ENCODE measurements around the gene ITSN1.

The ITSN1 gene

DNA sequence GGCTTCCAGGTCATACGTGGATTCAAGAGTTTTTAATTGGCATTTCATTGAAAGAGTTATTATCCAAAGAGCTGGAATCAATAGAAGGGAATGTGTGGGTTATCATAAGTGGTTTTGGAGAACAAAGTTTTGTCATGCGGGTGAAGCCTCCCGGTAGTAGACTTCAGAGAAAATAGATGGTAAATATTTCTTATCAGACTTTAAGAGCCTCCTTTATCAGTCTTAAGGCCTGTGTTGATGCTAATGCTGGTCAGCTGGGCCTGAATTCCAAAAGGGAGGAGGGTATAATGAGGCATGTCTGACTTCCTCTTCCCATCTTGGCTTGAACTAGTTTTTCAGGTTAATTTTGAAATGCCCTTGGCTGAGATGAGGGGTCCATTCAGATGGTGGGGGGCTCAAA is 89.7 kb downstream of the ITSN1 start:
- DNase-seq (ENCODE audit: low spot score): no peak

DNA sequence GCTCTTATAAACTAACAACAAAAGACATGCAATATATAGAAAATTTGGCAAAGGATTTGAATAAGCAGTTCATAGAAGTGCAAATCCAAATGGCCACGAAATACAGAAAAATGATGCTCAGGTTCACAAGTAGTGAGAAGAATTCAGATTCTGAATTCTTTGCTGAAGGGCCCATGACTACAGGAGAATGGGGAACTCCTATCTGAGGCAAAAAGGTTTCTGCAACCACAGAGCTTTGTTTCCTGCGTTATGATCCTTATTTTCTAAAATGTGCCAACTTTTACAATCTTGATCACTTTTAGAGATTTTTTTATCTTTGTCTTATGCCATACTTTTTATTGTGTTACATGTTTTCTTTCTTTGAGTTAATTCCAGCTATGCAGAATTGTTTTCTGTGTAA is 91.3 kb downstream of the ITSN1 start:
- DNase-seq (ENCODE audit: low spot score): no peak

DNA sequence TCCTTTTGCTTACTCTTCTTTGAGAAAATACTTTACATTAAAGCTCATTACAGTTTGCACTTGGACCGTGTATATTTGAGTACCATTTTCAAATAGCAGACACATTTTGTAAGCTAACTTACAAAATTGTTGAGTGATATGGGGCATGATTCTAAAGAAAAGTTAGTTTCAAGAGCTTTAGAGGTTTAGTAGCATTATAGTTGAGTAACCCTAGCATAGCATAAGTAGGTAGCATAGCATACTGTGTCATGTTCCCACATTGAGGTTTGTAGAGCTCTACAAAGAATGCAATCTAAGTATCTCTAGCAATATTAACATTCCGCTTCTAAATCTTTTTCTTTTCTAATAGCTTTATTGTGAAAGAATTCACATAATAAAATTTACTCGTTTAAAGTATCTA is 92.0 kb downstream of the ITSN1 start:
- no peak for DNase-seq (ENCODE audit: low spot score)

DNA sequence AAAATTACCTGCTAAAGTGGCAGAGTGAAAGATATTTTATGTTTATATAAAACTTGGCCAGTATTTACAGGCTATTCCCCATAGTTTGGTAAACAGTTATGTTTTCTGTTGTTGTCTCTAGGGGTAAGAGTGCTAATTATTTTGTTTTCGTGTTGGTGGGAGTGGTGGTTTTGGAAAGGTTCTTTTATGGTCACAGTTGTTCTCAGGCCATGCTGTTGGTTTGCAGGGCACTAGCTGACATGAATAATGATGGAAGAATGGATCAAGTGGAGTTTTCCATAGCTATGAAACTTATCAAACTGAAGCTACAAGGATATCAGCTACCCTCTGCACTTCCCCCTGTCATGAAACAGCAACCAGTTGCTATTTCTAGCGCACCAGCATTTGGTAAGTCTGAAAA is 92.5 kb downstream of the ITSN1 start:
- DNase-seq (ENCODE audit: low spot score): no peak

DNA sequence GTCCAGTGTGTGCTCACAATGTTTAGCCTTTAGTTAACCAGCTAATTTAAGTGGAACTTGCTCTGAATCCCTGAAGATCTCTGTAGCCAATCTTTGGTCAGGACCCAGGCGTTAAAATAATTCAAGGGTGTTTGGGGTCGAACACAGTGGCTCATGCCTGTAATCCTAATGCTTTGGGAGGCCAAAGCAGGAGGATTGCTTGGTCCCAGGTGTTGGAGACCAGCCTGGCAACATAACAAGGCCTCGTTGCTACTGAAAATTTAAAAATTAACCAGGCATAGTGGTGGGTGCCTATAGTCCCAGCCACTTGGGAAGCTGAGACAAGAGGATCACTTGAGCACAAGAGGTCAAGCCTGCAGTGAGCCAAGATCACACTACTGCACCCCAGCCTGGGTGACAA is 94.3 kb downstream of the ITSN1 start:
- DNase-seq (ENCODE audit: low spot score): no peak

DNA sequence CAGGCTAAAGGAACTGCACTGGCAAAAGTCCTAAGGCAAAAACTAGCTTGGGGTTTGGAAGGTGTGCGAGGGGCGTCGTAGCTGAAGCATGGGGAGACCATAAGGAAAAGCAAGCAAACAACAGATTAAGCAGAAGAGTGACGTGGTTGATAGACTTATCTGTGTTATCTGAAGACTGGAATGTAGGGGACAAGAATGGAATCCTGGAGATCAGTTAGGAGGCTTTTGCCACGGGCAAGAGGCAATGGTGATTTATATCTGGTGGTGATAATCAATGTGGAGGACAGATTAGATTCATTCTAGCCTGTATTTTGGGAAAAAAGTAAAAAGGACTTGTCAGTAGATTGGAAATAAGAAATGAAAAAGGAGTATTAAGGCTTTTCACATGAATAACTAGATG is 97.4 kb downstream of the ITSN1 start:
- DNase-seq (ENCODE audit: low spot score): no peak

DNA sequence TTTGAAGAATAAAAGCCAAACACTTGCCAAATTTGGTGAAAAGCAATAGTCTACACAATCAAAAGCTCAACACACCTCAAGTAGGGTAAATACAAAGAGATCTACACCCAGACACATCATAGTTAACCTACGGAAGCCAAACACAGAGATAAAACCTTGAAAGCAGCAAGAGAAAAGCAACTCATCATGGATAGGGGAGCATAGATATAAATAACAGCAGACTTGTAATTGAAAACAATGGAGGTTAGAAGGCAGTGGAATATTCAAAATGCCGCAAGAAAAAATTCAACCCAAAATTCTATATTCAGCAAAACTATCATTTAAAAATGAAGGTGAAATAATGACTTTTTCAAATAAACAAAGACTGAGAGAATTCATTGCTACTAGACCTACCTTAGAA is 105.1 kb downstream of the ITSN1 start:
- no peak for DNase-seq (ENCODE audit: low spot score)

DNA sequence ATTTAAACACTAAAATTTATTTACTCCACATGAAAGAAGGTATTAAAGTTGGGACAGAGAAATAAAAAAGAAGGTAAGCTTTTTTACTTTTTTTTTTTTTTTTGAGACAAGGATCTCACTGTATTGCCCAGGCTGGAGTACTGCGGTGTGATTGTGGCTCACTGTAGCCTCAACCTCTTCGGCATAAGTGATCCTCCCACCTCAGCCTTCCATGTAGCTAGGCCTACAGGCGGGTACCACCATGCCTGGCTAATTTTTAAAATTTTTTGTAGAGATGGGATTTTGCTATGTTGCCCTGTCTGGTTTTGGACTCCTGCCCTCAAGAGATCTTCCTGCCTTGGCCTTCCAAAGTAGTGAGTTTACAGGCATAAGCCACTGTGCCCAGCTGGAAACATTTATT is 106.6 kb downstream of the ITSN1 start:
- no peak for DNase-seq (ENCODE audit: low spot score)

DNA sequence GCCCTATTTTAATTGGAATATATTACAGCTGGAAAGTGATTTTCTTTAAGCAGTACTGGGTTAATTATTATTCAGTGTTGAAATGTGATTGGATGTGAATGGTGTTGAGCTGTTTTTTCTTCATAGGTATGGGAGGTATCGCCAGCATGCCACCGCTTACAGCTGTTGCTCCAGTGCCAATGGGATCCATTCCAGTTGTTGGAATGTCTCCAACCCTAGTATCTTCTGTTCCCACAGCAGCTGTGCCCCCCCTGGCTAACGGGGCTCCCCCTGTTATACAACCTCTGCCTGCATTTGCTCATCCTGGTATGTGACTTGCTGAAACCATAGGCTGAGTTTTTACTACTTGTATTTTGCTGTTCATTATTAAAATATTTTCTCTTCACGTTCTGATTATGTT is 107.7 kb downstream of the ITSN1 start:
- DNase-seq (ENCODE audit: low spot score): no peak

DNA sequence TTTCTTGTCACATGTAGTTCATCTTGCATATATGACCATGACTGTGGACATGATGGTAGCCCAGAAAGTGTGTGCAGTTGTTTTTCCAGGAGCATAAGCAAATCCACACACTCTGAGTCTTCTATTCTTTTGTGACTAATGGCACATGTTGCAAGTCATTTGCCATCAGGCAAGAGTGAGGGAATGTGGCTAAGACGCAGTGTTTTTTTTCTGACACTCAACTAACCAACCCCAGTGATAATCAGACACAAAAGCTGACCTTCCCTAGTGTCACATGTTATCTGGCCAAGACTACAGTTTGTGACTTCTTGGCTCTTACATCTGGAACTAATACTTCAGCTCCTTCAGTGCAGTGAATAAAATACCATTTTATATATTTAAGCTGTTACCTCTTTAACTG is 108.8 kb downstream of the ITSN1 start:
- DNase-seq (ENCODE audit: low spot score): no peak

DNA sequence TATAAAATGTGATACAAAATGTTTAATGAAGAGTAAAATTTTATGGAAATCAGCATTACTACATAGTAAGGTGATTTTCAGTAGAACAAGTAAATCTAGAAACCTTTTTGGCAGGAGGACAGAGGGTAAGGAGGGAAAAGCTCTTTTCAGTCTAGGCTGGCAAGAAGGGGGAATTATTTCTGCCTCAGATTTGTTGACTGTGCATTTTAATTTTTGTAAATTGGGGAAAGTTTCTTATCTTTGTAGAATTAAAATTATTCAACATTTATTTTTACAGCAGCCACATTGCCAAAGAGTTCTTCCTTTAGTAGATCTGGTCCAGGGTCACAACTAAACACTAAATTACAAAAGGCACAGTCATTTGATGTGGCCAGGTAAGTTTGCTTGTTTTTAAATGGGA is 109.2 kb downstream of the ITSN1 start:
- no peak for DNase-seq (ENCODE audit: low spot score)

DNA sequence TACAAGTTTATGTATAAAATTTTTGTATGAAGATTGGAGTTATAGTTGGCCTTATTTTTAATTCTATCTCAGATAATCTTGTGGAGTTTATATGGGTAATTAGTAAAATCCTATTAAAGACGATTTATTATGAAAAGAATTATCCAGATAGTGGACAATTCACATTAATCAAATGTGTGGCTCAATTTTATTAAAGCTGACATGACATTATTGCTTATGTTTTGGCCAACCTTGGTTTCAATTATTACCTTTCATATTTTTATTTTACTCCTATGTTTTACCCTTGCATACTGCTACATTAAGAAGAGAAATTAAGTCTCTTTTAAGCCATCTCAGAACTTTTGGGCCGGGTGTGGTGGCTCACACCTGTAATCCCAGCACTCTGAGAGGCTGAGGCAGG is 110.0 kb downstream of the ITSN1 start:
- no peak for DNase-seq (ENCODE audit: low spot score)

DNA sequence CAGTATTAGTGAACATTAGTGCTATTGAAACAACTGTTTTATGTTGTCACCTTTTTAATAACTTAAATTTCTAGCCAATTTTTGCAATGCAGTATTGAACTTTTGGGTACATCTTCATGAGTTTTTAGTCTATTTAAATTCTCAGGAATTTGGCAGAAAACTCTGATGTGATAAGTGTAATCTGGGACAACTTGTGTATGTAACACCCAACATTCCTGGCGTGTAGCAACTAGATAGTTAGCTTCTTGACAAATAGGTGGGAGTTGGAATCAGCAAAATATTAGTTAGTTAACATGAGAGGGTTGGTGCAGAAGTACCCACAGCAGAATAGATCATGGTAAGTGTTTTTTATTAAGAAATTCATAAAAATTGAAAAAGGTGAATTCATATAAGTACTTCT is 111.6 kb downstream of the ITSN1 start:
- DNase-seq (ENCODE audit: low spot score): no peak

DNA sequence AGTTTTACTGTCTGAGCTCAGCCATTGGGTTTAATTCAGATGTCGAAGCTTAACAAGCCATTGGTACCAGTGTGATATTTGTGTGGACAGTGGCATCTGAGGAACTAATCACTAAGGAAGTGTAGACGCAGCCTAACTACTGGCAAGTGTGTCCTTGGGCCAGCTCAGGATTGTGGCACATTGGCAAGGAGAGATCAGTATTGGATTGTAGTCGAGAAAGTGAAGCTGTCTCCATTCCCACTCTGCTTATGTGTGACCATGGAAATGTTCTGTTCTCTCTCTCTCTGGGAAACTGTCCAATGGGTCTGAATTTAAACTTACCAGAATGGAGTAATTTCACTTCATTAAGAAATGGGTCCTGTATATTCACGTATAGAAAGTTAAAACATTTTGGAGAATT is 112.2 kb downstream of the ITSN1 start:
- no peak for DNase-seq (ENCODE audit: low spot score)

DNA sequence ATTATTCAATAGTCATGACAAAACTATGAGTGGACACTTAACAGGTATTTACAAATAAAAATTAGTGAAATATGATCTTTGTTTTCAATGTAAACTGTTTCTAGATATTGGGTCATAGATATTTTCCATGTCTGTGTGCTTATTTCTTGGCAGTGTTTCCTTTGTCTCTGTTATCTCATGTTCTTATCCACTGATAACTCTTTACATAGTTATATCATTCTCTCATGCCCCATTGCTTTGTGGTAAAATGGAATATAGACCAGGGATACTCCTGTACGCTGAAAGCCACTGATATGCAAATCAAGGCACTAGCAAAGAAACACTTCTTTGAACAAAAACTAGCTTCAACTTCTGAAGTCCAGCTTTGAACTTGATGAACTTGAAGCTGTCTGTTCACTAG is 113.1 kb downstream of the ITSN1 start:
- no peak for DNase-seq (ENCODE audit: low spot score)

DNA sequence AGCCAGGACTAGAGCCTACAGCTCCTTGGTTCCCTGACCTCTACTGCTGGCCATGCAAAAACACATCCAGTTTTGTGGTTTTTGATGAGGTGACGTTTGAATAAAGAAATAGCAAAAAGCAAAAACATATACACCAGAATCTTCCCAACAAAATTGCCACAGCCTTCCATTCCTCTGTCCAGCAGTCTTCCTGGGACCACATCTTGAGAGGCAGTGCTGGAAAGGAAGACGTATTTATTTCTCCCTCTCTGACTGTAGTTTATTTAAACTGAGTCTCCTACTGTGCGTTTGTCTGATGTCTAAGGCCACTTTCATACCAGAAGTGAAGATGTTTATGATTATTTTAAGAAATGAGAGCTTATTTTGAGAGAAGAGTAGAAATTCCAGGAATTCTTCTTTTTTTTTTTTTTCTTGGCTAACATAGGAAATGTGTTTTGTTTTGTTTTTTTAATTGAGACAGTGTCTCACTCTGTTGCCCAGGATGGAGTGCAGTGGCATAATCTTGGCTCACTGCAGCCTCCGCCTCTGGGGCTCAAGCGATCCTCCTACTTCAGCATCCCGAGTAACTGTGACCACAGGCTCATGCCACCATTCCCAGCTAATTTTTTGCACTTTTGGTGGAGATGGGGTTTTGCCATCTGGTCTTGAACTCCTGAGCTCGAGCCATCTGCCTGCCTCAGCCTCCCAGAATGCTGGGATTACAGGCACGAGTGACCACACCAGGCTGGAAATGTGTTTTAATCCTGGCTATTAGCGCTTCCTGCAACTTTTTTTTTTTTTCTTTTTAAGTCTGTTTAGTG is 118.5 kb downstream of the ITSN1 start:
- DNase-seq (ENCODE audit: low spot score): no peak

DNA sequence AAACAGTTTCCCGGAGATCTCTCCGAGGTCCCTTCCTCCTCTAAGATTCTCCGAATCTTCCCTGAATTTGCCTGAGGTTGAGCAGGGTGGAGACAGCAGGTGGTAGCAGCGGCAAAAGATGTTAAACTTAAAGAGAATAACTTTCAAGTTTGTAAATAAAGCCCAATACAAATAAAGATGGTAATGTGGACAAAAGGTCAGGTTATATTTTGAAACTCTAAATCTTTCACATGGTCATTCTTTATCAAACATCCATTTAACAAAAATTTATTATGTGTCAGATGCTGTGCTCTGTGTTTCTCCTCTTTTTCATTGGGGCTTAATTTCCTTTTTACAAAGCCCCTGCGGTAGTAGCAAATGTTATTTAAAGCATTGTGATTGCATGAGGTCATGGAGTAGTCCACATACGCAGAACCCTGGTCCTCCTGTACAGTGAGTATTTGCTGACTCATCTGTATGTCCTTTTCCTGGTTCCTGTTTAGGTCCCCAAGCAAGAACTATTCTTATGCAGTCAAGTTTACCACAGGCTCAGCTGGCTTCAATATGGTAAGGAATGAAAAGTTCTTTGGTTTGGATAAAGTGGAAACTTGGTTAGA is 119.2 kb downstream of the ITSN1 start:
- peak; percentile 24 for DNase-seq (ENCODE audit: low spot score)

DNA sequence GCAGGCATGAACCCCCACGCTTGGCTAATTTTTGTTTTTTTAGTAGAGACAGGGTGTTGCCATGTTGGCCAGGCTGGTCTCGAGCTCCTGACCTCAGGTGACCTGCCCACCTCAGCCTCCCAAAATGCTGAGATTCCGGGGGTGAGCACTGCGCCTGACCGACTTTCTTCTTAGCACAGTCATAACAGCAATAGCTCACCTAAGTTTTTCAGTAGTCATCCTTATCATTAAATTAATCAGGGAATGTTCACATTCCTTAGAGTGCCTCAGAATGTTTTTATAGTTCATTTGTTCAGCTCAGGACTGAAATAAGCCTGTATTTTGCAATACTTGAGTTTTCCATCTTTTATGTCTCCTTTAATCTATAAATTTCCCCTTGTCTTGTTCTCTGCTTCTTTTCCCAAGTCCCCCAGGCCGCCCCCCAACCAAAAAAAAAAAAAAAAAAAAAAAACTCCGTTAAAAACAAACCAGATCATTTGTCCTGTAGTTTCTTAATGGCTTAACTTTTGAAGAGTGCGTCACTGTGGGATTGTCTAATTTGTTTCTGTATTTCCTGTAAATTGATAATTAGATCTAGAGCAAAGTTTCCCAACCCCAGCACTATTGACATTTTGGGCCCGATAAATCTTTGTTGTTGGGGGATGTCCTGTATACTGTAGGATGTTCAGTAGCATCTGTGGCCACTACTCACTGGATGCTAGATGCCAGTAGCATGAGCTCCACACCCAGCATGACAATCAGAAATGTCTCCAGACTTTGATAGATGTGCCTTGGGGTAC is 120.7 kb downstream of the ITSN1 start:
- no peak for DNase-seq (ENCODE audit: low spot score)

DNA sequence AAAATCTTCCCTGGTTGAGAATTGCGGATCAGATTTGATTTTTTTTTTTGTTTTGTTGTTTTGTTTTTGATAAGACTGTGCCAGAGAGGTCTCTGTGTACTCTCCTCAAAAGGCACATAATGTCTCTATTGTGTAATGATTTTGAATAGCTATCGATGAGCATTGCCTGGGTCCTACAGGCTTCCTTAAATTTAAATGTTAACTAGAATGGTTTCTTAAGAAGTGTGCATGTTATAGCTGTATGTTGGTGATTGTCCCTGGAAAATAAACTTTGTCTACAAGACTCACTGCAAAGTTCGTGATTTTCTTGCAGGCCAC is 121.2 kb downstream of the ITSN1 start:
- no peak for DNase-seq (ENCODE audit: low spot score)

DNA sequence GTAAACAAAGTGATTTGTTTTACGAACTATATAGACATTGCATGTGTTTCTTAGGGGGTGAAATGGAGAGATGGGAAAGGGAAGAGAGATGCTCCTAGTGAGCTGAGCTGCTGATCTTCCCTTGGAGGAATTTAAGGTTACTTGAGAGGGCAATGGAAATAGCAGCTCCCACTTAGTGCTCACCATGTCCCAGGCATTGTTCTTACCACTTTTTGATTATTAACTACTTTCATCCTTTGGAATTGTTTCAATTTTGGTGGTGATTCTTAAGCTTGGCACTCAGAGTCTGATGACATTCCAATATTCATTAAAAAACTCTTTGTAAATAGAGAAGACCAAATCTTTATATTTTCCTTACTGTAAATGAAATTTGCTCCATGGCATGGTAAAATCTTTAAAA is 124.9 kb downstream of the ITSN1 start:
- no peak for DNase-seq (ENCODE audit: low spot score)

DNA sequence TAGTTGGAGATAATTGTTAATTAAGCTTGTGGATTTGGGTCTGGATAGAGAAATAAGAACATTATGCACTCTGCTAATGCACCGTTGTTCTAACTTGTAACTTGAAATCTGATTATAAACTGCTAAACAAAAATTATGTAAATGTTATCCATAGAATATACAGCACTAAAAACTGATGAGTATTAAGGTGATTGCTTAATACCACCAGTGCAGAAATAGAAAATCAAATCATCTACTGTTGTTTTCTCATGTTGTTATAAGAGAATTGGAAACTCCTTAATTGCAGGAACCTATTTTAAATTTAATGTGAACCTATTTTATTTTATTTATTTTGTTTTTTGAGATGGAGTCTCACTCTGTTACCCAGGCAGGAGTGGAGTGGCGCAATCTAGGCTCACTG is 125.7 kb downstream of the ITSN1 start:
- DNase-seq (ENCODE audit: low spot score): no peak

DNA sequence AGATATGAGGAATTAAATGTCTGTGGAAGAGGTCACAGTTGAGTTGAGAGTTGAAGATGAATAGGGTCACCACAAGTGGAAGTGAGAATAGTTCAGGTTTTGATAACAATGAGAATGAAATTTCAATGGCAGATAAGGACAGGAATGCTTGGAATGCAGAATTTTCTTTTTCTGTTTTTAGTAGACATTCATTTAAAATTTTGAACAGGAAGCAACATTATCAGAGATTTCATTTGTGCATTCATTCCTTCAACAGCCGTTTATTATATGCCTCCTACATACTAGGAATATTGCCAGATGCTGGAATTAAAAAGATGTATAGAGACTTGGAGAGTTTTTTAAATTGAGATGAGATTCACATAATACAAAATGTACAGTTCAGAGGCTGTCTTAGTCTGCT is 126.8 kb downstream of the ITSN1 start:
- DNase-seq (ENCODE audit: low spot score): no peak

DNA sequence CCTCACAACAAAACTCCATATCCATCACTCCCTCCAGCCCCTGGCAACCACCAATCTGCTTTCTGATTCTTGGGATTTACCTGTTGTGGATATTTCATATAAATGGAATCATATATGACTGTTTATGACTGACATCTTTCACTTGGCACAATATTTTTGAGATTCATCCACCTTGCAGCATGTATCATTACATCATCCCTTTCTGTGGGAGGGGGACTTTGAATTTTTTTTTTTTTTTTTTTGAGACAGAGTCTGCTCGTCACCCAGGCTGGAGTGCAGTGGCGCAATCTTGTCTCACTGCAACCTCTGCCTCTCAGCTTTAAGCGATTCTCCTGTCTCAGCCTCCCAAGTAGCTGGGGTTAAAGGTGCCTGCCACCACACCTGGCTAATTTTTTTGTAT is 128.2 kb downstream of the ITSN1 start:
- no peak for DNase-seq (ENCODE audit: low spot score)

DNA sequence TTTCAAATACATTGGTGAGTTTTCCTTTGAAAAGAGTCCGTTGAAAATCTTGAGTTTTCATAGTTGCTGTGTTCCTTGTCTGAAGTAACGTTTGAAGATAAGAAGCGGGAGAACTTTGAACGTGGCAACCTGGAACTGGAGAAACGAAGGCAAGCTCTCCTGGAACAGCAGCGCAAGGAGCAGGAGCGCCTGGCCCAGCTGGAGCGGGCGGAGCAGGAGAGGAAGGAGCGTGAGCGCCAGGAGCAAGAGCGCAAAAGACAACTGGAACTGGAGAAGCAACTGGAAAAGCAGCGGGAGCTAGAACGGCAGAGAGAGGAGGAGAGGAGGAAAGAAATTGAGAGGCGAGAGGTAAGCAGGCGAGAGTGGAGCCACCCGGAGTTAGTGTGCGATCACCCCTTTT is 129.7 kb downstream of the ITSN1 start:
- DNase-seq (ENCODE audit: low spot score): no peak

All from HuH-7.5 (cell line).